Measurements from ENCODE around the gene C19orf47.

The C19orf47 gene

GRCh38 chr19:40392894-40393517 is 44.8 kb upstream of the C19orf47 start:
- TF ChIP-seq CTCF (IDR thresholded peaks at IDR 0.05; ENCODE audit: control insufficient read depth, extremely low read depth, insufficient read depth) = peak; percentile 59
- no peak overlapping the region for H3K4me3 ChIP-seq (ENCODE audit: low read depth, low read length)
- peak; percentile 36 for DNase-seq (ENCODE audit: low read depth)

- TF ChIP-seq CTCF (IDR thresholded peaks at IDR 0.05; ENCODE audit: control insufficient read depth, extremely low read depth, insufficient read depth) = no peak
- no peak overlapping the region for H3K4me3 ChIP-seq (ENCODE audit: low read depth, low read length)
- no peak for DNase-seq (ENCODE audit: low read depth)
Measured at GRCh38 chr19:40392123-40392522, 43.9 kb upstream of the C19orf47 start.

GRCh38 chr19:40390084-40390742 is 42.0 kb upstream of the C19orf47 start, which contains the start of gene HIPK4:
Gene HIPK4, minus strand, starts transcription at chr19:40390181. Its CDS starts 279 bp downstream, at chr19:40389902.
- DNase-seq (ENCODE audit: low read depth) = no peak
- TF ChIP-seq CTCF (IDR thresholded peaks at IDR 0.05; ENCODE audit: control insufficient read depth, extremely low read depth, insufficient read depth) = no peak
- H3K4me3 ChIP-seq (ENCODE audit: low read depth, low read length) = no peak within 1 kb of the TSS

- no peak for TF ChIP-seq CTCF (IDR thresholded peaks at IDR 0.05; ENCODE audit: control insufficient read depth, extremely low read depth, insufficient read depth)
- H3K4me3 ChIP-seq (ENCODE audit: low read depth, low read length) = no peak overlapping the region
- no peak for DNase-seq (ENCODE audit: low read depth)
Measured at GRCh38 chr19:40389404-40390083, 41.3 kb upstream of the C19orf47 start.

- no peak for DNase-seq (ENCODE audit: low read depth)
- H3K4me3 ChIP-seq (ENCODE audit: low read depth, low read length) = no peak overlapping the region
- no peak for TF ChIP-seq CTCF (IDR thresholded peaks at IDR 0.05; ENCODE audit: control insufficient read depth, extremely low read depth, insufficient read depth)
Measured at GRCh38 chr19:40388481-40388880, 40.3 kb upstream of the C19orf47 start.

GRCh38 chr19:40387155-40387554 is 39.0 kb upstream of the C19orf47 start:
- TF ChIP-seq CTCF (IDR thresholded peaks at IDR 0.05; ENCODE audit: control insufficient read depth, extremely low read depth, insufficient read depth) = no peak
- no peak overlapping the region for H3K4me3 ChIP-seq (ENCODE audit: low read depth, low read length)
- no peak for DNase-seq (ENCODE audit: low read depth)
